Prostate gland (tissue), 2 donors: ENCODE data around the gene PRR23A.

Source experiments
- CTCF ChIP-seq, 4 experiments: fragments of 200-600 bp in 2 of 4; fragments of 450-650 bp in 2 of 4; sonication (generic) in 2 of 4; IDR thresholded peaks; 1 replicate in 3 of 4; 2 replicates in 1 of 4; pipeline ENCODE4 v1.5.1; 2016 to 2019; ENCODE audit warnings: antibody characterized with exemption in 4 of 4, mild to moderate bottlenecking in 2 of 4, moderate library complexity in 2 of 4
- POLR2A ChIP-seq: fragments of 450-650 bp; IDR thresholded peaks from one replicate; pipeline ENCODE4 v1.6.1; 2016; ENCODE audit warnings: antibody characterized with exemption, mild to moderate bottlenecking

GRCh38 chr3:138962854-138963560 is 43.1 kb downstream of the PRR23A start:
- no peak for TF ChIP-seq CTCF (IDR thresholded peaks at IDR 0.05)
- TF ChIP-seq POLR2A = no peak
